Measurements from ENCODE around the gene GALR1.
"Not testable (repeated sequence)": the region's sequence is repeated elsewhere in the genome, so short reads cannot be mapped to it uniquely, and the experiment has no call there.

Gene GALR1, protein sequence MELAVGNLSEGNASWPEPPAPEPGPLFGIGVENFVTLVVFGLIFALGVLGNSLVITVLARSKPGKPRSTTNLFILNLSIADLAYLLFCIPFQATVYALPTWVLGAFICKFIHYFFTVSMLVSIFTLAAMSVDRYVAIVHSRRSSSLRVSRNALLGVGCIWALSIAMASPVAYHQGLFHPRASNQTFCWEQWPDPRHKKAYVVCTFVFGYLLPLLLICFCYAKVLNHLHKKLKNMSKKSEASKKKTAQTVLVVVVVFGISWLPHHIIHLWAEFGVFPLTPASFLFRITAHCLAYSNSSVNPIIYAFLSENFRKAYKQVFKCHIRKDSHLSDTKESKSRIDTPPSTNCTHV

GRCh38 chr18:77249569-77250500, at the start of gene GALR1:
Gene GALR1, plus strand, starts transcription at chr18:77249848. Its CDS starts 701 bp downstream, at chr18:77250549.
- DNase-seq (ENCODE audit: low spot score): no peak

GRCh38 chr18:77201506-77201905, 48.1 kb upstream of the GALR1 start:
- no peak for DNase-seq (ENCODE audit: low spot score)

- DNase-seq (ENCODE audit: low spot score): no peak
Measured at GRCh38 chr18:77202329-77202728, 47.3 kb upstream of the GALR1 start.

- DNase-seq (ENCODE audit: low spot score): no peak
Measured at GRCh38 chr18:77203071-77203470, 46.6 kb upstream of the GALR1 start.

DNA sequence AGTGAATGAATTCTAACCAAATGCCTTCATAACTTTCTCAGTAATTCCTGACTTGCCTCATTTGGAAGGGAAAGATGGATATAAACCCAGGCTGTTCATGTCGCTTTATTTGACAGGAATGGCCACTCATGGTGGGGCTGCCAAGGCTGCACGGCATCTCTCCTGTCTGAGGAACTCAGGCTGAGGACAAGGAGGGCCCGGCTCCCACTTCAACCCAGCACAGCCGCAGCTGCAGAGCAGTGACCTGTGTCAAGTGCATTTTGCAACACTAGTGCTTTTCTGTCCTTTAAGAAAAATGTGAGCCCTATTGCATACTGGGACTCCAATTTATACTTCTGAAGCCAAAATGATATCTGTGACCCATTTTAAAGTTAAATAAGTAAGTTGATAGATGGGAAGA, 45.8 kb upstream of the GALR1 start:
- DNase-seq (ENCODE audit: low spot score): no peak

- DNase-seq (ENCODE audit: low spot score): peak; percentile 21
Measured at GRCh38 chr18:77205769-77206168, 43.9 kb upstream of the GALR1 start.

GRCh38 chr18:77206676-77207374, 42.8 kb upstream of the GALR1 start:
- no peak for DNase-seq (ENCODE audit: low spot score)

GRCh38 chr18:77207540-77207939, 42.1 kb upstream of the GALR1 start:
- peak; percentile 48 for DNase-seq (ENCODE audit: low spot score)

GRCh38 chr18:77208964-77209363, 40.7 kb upstream of the GALR1 start:
- peak; percentile 47 for DNase-seq (ENCODE audit: low spot score)

- DNase-seq (ENCODE audit: low spot score): no peak
Measured at GRCh38 chr18:77209587-77209986, 40.1 kb upstream of the GALR1 start.

GRCh38 chr18:77210249-77210648, 39.4 kb upstream of the GALR1 start:
- no peak for DNase-seq (ENCODE audit: low spot score)

DNA sequence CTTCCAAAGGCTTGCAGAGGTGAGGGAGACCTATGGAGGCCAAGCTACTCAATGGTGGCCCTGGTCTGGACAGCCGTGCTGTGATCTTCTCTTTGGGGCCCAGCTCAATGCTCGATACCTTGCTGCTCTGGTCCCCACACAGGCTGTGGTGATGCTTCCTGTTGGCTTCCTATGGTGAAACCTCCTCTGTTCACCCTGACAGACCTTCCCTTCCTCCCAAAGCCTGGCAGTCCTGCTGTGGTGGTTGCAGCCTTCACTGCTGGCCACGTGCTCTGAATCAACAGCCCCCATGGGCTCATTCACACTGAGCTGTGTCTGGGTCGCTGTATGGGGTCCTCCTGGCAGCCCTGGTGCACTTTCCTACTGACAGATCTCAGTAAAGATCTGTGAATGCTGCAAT, 31.0 kb upstream of the GALR1 start:
- DNase-seq (ENCODE audit: low spot score): no peak

GRCh38 chr18:77220726-77221125, 28.9 kb upstream of the GALR1 start:
- no peak for DNase-seq (ENCODE audit: low spot score)

GRCh38 chr18:77222464-77222863, 27.2 kb upstream of the GALR1 start:
- no peak for DNase-seq (ENCODE audit: low spot score)

DNA sequence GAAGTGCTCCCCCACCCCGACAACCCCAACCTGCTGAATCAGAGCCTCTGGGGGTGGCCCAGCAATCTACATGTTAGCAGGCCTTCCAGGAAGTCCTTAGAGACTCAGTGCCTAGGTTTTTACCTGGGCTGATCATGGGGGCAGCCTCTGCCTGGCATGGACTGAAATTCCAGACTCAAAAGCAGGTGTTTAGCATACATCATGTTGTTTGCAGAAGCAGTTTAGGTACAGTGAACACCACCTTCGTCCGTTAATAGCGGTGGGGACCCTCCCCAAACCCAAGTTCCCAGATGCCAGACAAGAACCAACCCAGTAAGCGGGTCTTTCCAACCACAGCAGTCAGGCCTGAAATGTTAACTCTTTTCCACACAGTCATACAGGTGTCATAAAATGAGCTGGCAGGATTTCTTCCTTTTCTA, 26.4 kb upstream of the GALR1 start:
- no peak for DNase-seq (ENCODE audit: low spot score)

- DNase-seq (ENCODE audit: low spot score): no peak
Measured at GRCh38 chr18:77223653-77224052, 26.0 kb upstream of the GALR1 start.

GRCh38 chr18:77230645-77231044, 19.0 kb upstream of the GALR1 start:
- DNase-seq (ENCODE audit: low spot score): no peak

GRCh38 chr18:77234504-77235365, 14.9 kb upstream of the GALR1 start:
- no peak for DNase-seq (ENCODE audit: low spot score)

- DNase-seq (ENCODE audit: low spot score): not testable (repeated sequence)
Measured at GRCh38 chr18:77239285-77239684, 10.4 kb upstream of the GALR1 start.

- no peak for DNase-seq (ENCODE audit: low spot score)
Measured at GRCh38 chr18:77248873-77249568, 627 bp upstream of the GALR1 start.

GRCh38 chr18:77250501-77250925, 865 bp downstream of the GALR1 start:
- no peak for DNase-seq (ENCODE audit: low spot score)
